Right forelimb (tissue), 1 donor: ENCODE data around the gene OTOG.

ENCODE experiments used
- DNase-seq: peaks from one replicate; pipeline ENCODE4 v3.0.0-alpha.2; 2018

The OTOG gene

DNA sequence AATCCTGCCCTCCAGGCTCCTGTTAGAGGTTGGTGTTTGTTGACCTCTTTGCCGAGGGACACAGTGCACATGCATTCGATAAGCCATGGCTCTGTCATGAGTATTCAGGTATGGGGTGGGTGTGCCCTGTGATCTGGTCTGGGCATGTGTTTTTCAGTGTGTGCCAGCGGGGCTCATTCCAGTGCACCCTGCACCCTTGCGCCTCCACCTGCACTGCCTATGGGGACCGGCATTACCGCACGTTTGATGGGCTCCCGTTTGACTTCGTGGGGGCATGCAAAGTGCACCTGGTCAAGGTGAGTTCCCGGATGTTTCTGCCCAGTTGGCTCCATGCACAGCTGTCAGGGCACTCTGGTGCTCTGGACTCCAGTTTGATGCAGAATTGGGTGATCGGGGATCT, 44.2 kb downstream of the OTOG start:
- DNase-seq = no peak

DNA sequence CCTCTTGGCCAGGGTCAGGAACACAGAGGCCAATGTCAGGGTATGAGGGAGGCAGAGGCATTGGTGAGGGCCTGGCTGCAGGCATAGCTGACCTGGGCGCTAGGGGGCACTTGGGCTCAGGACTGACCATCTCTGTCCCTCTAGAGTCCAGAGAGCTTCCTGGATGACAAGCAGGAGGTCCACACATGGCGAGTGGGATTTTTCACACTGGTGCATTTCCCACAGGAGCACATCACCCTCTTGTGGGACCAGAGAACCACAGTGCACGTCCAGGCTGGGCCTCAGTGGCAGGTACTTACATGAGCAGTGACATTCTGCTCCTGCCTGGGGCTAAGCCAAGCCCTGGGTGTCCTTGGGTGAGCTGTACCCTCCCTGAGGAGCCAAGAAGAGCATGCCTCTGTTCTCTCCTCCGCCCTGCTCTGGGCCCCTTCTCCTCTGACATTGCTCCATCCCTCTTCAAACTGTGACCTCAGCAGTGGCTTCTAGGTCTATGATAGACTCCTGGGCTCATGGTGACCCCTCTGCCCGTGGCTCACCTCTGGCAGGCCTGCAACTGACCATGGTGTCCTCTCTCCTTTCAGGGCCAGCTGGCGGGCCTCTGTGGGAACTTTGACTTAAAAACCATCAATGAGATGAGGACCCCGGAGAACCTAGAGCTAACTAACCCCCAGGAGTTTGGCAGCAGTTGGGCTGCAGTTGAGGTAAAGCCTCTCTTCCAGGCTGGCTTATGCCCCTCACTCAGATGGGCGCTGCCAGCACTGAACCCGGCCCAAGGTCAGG, 46.6 kb downstream of the OTOG start:
- DNase-seq = no peak

DNA sequence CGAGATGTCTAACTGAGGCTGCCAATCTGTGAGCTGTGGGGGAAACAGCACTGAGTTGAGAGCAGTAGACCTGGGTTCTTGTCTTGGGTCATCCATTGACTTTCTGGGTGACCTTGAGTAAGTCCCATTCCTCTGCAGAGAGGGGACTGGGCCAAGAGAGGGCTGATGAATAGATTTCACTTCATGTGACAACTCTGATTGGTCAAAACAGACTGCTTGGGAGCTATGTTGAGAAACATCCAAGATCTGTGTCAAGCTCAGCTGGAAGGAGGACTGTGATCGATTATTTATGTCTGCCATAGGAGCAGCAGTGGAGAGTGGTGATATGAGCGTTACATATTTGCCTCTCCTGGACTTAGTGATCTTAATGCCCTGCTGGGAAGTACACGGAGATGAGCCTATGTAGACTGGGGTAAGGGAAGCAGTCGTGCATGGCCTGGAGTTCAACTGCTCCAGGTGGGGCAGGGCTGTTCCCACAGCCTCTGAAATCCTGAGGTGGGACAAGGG, 47.7 kb downstream of the OTOG start:
- DNase-seq = peak; percentile 29

DNA sequence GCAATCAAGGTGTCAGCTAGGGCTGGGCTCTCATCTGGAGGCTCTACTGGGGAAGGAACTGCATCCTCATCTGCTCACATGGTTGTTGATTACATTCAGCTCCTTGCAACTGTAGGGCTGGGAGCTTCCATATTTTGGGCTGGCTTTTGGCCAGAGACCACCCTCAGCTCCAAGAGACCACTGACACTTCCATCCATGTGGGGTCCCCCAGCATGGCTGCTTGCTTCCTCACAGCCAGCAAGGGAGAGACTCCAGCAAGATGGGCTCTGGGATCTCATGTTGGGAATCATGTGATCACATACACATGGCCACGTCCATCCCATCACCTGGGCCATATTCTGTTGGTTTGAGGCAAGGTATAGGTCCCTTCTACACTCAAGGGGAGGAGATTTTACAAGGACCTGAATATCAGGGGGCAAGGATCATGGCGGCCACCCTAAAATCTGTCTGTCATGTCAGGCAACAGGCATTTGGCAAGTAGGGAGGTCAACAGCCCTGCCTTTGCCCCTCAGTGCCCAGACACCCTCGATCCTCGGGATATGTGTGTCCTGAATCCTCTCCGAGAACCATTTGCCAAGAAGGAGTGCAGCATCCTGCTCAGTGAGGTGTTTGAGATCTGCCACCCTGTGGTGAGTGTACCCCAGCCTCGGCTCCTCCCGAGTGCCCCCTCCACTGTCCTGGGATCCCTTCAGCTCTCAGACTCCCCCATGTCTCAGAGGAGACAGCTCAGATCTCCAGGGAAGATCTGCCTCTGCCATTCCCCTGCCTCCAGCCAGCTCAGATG, 48.7 kb downstream of the OTOG start:
- peak; percentile 22 for DNase-seq

DNA sequence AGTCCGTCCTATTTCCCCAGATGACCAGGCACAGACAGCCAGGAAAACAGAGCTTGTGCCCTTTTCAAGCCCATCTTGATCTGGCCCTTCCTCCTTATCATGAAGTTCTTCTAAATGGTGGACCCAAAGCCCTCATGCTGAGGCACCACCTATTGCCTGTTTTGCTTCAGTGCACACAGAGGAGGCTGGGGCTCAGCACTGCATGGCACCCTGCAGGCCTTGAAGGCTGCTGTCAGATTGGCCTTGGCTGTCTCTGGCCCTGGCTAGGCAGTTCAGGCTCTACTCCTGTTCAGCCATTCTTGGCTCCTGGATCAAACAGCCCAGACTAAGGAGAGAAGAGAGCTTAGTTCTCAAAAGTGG, 49.2 kb downstream of the OTOG start:
- DNase-seq = no peak

DNA sequence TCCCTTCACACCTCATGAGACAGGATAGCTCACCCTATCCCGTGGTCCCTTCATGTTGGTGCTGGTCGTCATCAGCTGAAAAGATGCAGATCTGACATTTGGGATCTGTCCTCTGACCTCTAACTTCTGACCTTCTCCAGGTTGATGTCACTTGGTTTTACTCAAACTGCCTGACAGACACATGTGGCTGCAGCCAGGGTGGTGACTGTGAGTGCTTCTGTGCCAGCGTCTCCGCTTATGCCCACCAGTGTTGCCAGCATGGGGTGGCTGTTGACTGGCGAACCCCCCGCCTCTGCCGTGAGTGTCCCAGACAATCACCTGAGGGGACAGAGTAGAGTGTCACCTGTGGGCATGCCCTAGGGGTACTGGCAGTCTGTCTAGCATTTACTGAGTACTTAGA, 49.7 kb downstream of the OTOG start:
- DNase-seq = no peak

DNA sequence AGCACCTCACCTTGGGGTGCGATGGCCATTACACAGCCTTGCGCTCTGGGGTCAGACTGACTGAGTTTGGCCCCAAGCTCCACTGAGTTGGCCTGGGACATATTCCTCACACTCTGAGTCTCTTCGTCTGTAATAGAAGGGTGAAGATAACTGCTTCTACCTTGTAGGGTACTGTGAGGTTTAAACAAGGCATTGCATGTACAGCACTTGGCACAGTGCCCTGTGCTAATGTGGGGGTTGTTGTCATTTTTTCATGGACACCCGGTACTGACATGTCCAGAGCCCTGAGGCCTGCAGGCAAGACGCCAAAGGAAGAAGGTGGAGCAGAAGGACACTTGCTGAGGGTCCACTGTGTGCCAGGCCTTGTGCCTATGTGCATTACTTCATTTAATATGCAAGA, 50.7 kb downstream of the OTOG start:
- no peak for DNase-seq

DNA sequence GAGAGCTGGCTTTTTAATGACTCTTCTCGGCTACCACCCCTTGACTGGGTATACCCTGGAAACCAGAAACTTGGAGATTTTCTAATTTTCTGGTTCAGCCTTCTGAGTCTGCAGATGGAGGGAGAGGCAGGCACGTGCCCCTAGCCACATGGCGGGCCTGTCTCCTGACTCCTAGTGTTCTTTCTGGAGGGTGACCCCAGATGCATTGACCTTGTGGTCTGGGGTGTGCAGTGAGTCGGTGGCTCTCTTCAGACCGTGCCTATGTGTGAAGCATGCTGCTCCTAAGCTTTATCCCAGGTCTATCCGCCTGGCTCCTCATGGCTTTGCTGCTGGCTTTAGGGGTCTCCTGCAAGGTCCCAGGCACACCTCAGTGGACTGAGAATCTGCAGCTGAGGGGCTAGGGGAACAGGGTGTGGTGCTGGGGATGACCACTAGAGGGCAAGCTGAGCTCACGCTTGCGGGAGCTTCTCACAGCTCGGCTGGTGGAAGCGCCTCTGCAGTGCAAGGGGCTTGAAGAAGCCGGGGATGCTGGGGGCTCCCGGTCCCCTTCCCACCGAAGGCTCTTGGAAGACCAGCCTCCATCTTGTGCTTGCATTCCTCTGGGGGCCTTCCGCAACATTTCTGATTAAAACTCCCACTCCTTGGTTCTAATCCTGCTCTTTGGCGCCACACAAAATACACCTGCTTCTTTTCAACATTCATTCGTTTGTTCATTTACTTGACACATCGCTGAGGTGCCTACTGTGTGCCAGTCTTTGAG, 51.8 kb downstream of the OTOG start:
- DNase-seq = peak; percentile 83

DNA sequence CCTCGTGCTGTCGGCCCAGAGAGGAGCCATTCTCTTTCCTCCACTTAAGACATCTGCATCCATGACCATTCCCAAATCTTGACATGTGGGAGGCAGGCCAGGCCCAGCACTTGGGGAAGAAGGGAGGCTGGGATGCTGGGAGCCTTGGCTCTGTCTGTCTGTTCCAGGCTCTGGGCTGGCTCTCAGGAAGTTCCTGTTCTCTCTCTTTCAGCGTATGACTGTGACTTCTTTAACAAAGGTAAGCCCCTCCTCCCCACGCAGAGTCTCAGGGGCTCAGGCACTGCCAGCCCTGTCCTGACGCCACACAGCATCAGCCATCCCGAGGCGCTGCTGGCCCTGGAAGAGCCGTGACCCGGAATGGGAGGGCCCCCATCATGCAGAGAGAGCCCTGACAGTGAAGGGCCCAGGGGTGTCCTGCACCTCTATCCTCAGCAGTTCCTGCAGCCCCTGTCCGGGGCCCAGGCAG, 52.4 kb downstream of the OTOG start:
- peak; percentile 32 for DNase-seq

DNA sequence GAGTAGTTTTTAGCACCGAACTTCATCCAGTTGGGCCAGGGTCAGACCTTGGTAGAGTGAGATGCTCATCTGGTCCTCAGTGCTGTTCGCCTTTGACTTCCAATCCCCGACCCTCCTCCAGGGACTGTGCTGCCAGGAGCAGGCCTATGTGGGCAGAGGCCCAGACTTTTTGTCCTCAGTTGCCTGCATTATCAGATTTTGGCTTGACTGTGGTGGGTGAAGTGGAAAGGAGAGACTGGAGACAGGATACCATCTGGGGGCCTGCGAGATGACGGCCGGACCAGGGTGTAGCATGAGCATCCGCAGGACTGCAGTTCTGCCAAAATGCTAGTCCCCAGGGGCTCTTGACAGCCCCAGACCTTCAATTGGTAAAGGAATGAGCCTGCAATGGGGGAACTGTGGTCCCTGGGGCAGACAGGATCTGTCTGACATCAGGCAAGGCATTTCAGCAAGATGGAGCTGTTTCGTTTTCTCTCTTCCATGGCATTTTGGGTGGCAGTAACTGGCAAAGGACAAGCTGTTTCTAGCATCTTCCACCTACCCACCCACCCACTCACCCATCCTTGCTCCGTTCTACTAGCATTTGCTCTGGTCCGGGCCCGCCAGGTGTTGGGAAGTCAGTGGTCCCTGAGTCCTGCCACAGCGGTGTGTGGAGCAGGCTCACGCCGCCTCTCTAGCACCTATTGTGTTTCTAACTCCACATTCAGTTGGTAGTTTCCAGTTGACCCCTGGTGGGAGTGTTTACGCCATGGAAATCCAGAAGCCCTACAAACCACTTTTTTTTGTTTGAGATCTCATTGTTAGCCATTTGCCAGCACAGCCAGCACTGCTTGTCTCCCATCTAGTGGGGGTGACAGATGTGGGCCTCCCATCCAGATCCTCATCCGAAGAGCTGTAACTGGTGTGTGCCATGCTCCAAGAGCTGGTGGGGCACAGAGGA, 53.5 kb downstream of the OTOG start:
- peak; percentile 27 for DNase-seq

DNA sequence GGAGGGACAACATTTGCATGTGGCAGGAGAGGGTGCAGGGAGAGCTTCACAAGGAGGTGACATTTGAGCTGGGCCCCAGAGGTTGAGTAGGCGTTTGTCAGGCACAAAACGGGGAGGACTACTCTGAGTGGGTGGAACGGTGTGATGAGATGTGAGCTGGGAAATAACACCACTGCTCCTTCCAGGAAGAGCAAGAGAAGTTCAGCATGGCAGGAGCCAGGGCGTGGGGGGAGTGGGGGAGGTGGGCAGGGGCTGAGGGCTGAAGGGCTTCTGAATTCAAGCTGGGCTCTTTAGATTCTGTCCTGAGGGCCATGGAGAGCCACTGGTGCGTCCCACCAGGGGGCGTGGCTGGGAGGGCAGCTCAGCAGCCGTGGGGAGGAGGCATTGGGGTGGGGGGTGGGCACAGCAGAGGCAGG, 54.2 kb downstream of the OTOG start:
- peak; percentile 28 for DNase-seq

DNA sequence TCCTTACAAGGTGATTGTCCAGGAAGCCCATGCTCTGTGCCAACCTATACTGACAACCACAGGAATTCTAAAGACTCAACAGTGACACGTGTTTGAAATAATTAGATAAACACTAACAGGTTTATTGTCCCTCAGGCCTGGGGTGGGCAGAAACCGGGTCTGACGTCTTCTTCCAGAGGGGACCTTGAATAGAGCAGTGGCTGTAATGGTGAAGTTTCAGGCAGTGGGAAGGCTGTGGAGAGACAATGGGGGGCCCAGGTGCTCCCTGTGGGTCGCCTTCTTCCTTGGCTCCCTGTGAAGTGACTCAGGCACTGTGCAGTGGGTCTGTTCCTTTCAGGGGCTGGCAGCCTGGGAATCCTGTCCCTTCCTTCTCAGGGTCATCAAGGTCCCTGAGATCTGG, 54.6 kb downstream of the OTOG start:
- peak; percentile 34 for DNase-seq

DNA sequence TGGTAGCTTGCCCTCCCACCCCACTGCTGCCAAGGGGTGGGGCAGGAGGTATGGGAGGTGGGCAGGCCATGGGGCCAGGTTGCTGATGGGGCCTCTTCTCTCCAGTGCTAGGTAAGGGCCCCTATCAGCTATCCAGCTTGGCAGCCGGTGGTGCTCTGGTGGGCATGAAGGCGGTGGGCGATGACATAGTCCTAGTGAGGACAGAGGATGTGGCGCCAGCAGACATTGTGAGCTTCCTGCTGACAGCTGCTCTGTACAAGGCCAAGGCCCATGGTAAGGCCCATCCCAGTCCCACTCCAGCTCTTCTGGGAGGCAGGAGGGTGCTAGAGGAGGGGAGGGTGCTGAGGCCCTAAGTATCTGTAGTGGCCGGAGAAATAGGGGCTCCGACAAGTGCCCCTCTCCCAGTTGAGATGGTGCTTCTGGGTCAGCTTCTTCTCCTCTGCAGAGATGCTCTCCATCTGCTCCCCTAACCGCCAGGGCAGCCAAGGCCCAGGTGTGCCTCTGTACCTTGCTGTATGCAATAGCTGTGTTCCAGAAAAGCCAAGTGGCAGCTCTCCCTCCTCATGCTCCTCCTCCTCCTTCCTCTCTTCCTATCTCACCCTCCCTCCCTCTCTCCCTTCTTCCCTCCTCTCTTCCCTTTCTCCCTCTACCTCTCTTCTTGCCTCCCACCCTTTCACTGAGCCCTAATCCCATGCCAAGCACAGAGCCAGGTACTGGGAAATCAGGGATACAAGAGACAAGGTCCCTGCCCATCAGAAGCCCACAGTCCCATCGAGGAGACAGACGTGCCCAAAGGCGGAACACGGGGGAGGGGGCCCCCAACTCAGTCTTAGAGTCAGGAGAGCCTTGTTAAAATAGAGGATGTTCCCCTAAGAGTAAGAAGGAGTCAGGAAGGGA, 55.3 kb downstream of the OTOG start:
- no peak for DNase-seq

DNA sequence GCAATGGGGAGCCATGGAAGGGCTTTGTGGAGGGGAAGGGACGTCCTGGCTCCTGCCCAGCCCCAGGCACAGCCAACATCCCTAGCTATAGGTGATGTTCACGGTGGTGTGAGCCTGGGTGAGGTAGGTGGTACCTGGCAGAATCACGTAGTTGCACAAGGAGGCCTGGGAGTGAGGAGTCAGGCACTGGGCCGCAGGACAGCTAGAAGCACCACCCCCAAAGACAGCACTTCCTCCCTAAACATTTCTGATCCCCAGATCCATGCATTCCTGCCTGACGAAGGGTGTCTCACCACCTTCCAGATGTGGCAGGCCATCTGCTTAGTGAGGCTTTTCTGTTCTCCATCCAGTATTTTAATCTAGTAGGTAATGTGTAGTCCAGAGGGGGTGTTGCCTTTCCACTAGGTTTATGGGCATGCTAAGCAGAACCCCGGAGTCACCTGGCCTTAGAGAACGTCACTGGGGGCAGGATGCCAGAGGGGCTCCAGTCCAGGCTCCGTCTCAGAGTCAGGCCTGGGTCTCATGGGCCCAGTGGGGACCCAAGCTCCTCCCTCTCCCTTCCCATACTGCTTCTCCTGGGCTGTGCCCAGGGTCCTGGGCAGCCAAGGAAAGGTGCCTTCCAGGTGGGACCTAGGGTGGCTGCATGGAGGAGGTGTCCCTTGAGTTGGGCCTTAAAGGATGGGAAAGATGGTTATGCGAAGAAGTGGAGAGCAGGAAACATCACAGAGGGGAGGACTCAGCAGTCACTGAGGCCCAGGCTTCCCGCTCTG, 56.2 kb downstream of the OTOG start:
- DNase-seq = peak; percentile 35

DNA sequence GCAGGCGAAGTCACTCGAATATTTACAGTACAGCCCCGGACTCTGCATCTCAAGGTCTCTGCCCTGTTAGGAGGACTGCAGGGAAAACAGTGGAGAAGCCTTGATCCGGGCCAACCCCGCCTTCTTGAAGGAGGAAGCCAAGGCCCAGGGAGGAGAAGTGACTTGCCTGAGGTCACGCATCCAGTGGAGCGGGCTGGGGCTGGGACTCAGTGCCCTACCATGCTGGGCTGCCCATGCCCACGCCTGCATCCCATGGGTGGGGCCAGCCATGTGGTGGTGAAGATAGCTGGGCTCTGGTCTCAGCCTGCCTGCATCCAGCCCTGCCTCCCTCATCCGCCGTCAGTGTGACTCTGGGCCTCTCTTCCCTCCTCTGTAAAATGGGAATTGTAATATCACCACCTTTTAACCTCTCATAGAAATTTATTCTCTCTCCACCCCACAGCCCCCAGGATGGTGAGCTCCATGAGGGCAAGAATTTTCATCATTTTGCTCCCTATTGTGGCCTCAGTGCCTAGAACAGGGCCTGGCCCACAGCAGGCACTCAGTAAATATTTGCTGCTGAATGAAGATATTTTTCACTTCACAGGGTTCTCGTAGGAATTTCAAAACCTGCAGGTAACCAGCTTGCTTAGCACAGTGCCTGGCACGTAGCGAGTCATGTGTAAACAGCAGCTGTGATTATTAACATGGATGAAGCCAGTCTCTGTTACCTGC, 57.3 kb downstream of the OTOG start:
- peak; percentile 24 for DNase-seq

DNA sequence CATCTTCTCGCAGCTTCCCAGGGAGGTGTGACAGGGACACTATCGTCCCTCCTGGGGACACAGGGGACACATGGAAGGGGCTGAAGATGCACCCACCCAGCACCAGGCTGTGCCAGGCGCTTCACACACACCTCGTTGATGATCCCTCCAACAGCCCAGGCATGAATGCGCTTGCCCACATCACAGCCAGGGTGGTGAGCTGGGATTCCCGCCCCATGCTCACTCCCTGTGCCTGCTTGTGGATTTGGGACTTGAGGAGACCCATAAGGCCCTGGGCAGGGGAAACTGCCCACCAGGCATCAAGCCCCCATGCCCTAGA, 57.8 kb downstream of the OTOG start:
- DNase-seq = no peak

DNA sequence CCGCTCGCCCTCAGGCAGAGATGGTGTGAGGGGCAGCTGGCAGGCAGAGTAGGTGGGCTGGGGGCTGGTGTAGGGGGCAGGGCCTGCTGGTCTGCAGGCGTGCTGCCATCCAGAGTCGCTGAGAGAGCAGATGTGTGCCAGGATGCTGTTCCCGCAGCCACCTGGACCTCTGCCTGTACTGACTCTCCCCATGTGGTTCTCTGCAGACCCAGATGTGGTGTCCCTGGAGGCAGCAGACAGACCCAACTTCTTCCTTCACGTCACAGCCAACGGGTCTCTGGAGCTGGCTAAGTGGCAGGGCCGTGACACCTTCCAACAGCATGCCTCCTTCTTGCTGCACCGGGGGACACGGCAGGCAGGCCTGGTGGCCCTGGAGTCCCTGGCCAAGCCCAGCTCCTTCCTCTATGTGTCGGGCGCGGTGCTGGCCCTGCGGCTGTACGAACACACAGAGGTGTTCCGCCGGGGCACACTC, 58.6 kb downstream of the OTOG start:
- peak; percentile 37 for DNase-seq

DNA sequence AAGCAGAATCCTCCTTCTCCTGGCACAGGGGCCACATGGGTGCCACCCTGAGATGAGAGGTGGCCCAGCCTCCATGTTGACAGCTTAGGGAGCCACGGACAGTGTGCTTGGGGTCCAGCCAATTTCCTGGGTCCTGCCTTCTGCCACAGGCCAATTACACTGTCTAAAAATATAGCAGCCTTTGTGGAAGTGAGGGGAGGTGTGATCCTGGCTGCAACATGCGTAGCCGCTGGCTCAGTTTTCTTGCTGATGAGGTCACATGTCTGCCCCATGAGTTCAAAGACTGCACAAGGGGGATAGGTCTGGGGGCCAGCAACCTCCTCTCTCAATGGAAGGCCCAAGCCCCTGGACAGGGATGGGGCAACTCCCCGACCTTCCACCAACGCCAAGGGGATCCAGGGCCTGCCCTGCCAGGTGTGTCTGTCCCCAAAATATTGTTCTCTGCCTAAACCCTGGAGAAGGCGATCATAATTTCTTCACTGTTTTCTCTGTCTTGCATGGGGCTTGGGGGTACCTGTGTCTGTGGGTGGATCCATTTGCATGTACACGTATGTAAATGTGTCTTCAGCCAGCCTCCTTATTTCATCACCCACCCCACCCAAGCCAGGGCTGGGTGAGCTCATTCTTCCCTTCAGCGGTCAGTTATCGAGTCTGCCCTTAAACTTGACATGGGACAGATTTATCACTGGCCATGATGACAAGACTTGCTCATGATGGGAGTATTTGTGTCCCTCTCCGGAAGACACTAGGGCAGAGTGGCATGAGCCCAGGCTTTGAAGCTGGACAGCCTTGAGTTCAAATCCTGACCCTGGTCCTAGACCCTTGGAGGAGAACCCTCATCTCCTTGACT, 59.4 kb downstream of the OTOG start:
- DNase-seq = peak; percentile 30

DNA sequence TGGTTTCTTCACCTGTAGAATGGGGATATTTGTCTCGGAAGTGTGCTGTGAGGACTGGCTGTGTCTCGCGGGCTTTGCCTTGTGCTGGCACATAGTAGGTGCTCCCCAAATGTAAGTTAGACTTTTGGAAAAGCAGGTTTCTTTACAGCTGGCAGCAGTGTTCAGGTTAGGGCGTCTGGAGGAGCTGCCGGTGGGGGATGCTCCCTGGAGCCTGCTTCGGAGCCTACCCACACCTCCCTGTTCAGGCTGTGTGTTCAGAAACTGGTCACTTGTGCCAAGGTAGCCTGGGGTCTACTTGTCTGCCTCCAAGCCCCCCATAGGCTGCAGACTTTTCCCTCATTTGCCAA, 60.0 kb downstream of the OTOG start:
- DNase-seq = no peak
